ENCODE data around the gene MPZ.

MPZ gene

DNA sequence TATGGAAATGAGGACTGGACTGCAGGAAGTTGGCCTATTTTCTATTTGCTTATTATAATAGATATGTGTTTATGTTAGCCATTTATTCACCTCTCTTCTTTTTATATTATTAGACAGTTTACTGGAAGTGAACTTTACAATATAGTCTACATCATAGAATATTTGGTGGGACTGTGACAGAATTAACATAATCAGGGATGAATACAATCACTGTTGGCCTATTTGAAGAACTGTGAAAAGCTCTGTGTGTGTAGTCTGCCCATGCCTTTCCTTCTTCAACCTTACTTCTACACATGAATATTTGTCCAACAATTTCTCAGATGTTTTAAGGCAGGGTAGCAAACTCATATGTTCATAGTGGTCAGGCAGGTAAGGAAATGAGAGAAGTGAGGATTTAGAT, 12.4 kb downstream of the MPZ start:
- no peaks in the 10 kb centered on the region for H3K27me3 ChIP-seq (ENCODE audit: insufficient read depth, low read length)
- no peak overlapping the region for H3K9ac ChIP-seq (ENCODE audit: low read depth, low read length)
- H3K4me3 ChIP-seq (ENCODE audit: low read length), result no peak overlapping the region
- H3K9me3 ChIP-seq (ENCODE audit: insufficient read depth, low read depth, low read length), result no peaks in the 10 kb centered on the region
- H3K4me1 ChIP-seq (ENCODE audit: insufficient read depth, low read length), result peaks cover 4% of the 10 kb centered on the region; the same call in 1 of the 2 replicates
- no peak overlapping the region for H3K27ac ChIP-seq (ENCODE audit: low read length)
- no peaks in the 10 kb centered on the region for H3K36me3 ChIP-seq (ENCODE audit: insufficient read depth, low read depth, low read length)

DNA sequence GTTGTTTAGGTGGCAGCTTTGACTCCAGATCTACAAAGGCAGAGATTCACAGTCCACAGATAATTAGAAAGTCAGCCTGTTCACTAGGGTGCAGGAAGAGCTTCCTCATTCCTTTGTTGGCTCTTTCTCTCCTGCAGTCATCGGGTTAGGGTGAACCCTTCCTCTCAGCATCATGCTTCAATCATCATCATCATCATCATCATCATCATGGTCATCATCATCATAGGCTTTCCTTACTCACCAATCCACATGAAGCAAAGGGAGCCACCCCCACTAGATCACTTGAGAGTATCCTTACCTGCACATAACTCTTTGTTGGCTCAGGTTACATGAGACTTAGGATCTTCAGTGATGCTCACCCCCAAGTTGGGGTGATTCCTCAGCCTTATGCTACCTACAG, 19.0 kb downstream of the MPZ start:
- H3K4me1 ChIP-seq (ENCODE audit: insufficient read depth, low read length), result no peaks in the 10 kb centered on the region
- H3K9me3 ChIP-seq (ENCODE audit: insufficient read depth, low read depth, low read length), result no peaks in the 10 kb centered on the region
- no peaks in the 10 kb centered on the region for H3K27me3 ChIP-seq (ENCODE audit: insufficient read depth, low read length)
- H3K36me3 ChIP-seq (ENCODE audit: insufficient read depth, low read depth, low read length), result no peaks in the 10 kb centered on the region
- no peak overlapping the region for H3K27ac ChIP-seq (ENCODE audit: low read length)
- no peak overlapping the region for H3K9ac ChIP-seq (ENCODE audit: low read depth, low read length)
- H3K4me3 ChIP-seq (ENCODE audit: low read length), result no peak overlapping the region

DNA sequence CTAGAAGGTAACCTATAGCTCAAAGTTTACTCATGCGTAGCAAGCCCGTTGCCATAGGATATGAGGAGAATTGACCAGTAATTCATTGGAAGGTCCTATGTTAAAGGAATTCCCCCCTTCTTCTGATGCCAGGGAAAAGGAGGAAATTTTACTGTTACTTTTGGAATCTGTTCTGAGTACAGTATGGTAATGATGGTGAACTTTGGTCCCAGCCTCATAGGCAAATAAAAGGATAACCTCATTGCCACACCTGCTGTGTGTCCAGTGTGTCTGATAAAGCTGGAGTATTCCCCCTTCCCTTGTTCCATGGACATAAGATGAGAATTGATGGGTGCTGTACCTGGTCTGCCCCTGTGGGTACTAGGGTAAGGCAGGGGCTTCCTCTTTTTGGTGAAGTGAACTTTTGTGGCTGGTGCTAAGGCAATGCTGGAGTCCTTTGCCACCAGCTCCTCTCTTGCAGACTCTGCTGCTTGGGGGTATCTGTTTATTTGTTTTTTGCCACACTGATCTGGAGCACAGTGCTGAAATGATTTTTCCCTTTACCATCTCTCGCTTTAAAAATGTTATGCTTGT, 22.2 kb downstream of the MPZ start:
- no peak overlapping the region for H3K4me3 ChIP-seq (ENCODE audit: low read length)
- H3K9me3 ChIP-seq (ENCODE audit: insufficient read depth, low read depth, low read length), result no peaks in the 10 kb centered on the region
- H3K27ac ChIP-seq (ENCODE audit: low read length), result no peak overlapping the region
- no peak overlapping the region for H3K9ac ChIP-seq (ENCODE audit: low read depth, low read length)
- no peaks in the 10 kb centered on the region for H3K4me1 ChIP-seq (ENCODE audit: insufficient read depth, low read length)
- H3K27me3 ChIP-seq (ENCODE audit: insufficient read depth, low read length), result peaks cover 11% of the 10 kb centered on the region; the same call in 1 of the 2 replicates
- no peaks in the 10 kb centered on the region for H3K36me3 ChIP-seq (ENCODE audit: insufficient read depth, low read depth, low read length)

DNA sequence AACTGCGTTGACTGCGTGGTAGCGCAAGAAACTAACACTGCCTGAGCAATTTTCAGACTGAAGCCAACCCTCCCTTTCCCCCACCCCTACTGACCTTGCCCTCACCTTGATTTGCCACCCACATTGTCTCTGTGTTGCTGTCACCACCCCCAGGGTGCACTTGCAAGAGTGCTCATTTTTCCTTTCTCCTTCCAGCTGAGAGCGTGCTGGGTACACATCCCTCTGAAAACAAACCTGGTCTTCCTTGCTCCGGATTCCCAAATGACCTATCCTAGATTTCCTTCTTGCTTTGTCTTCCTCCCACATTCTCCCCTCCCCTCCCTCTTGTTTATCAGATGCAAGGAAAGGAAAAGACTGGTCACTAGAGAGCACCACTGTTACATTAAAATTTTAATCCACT, 24.2 kb downstream of the MPZ start:
- peaks cover 11% of the 10 kb centered on the region; the same call in 1 of the 2 replicates for H3K27me3 ChIP-seq (ENCODE audit: insufficient read depth, low read length)
- H3K9ac ChIP-seq (ENCODE audit: low read depth, low read length), result peak overlapping the region; percentile 25; the same call in 1 of the 2 replicates
- H3K36me3 ChIP-seq (ENCODE audit: insufficient read depth, low read depth, low read length), result no peaks in the 10 kb centered on the region
- H3K4me3 ChIP-seq (ENCODE audit: low read length), result no peak overlapping the region
- no peaks in the 10 kb centered on the region for H3K9me3 ChIP-seq (ENCODE audit: insufficient read depth, low read depth, low read length)
- no peak overlapping the region for H3K27ac ChIP-seq (ENCODE audit: low read length)
- no peaks in the 10 kb centered on the region for H3K4me1 ChIP-seq (ENCODE audit: insufficient read depth, low read length)

DNA sequence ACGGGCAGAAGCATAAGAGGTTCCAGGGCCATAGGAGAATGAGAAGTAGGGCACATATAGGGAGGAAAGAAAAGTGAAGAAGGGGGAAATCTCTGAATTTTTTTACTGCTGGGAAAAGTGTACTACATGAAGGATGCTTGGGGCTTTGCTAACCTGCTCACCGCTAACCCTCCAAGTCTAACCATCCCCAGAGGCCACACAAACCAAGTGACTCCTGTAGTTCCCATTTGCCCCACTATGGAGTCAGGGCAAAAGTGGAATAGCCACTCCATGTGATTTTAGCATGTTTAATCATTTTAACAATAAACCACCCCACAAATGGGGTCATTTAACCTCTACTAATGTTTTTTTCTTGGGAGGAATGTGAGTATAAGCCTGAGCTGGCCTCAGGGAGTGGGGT, 24.7 kb downstream of the MPZ start:
- Histone ChIP-seq H3K4me3 (ENCODE audit: low read length) (no peak overlapping the region), H3K9me3 (ENCODE audit: insufficient read depth, low read depth, low read length) (no peaks in the 10 kb centered on the region), H3K27me3 (ENCODE audit: insufficient read depth, low read length) (peaks cover 11% of the 10 kb centered on the region; the same call in 1 of the 2 replicates), H3K27ac (ENCODE audit: low read length) (no peak overlapping the region), H3K9ac (ENCODE audit: low read depth, low read length) (peak overlapping the region; percentile 25; the same call in 1 of the 2 replicates), H3K4me1 (ENCODE audit: insufficient read depth, low read length) (no peaks in the 10 kb centered on the region), H3K36me3 (ENCODE audit: insufficient read depth, low read depth, low read length) (no peaks in the 10 kb centered on the region)

DNA sequence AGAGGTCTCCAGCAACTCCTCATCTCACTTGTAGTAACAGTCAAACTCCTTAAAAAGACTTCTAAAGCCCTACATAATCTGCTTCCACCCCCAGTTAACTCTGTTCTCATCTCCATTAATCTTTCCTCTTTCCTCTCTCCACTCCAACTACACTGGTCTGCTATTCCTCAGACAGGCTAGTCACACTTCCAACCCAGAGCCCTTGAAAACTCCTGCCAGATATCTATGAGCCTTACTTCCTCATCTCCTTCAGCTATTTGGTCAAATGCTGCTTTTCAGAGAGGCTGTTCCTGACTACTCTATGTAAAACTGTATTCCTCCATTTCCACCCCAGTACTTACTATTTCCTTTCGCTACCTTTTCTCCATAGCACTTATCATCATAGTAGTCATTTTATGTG, 26.8 kb downstream of the MPZ start:
- Histone ChIP-seq H3K4me1 (ENCODE audit: insufficient read depth, low read length) (no peaks in the 10 kb centered on the region), H3K9ac (ENCODE audit: low read depth, low read length) (no peak overlapping the region), H3K27me3 (ENCODE audit: insufficient read depth, low read length) (peaks cover 14% of the 10 kb centered on the region; the same call in 1 of the 2 replicates), H3K4me3 (ENCODE audit: low read length) (no peak overlapping the region), H3K36me3 (ENCODE audit: insufficient read depth, low read depth, low read length) (no peaks in the 10 kb centered on the region), H3K9me3 (ENCODE audit: insufficient read depth, low read depth, low read length) (no peaks in the 10 kb centered on the region), H3K27ac (ENCODE audit: low read length) (no peak overlapping the region)

DNA sequence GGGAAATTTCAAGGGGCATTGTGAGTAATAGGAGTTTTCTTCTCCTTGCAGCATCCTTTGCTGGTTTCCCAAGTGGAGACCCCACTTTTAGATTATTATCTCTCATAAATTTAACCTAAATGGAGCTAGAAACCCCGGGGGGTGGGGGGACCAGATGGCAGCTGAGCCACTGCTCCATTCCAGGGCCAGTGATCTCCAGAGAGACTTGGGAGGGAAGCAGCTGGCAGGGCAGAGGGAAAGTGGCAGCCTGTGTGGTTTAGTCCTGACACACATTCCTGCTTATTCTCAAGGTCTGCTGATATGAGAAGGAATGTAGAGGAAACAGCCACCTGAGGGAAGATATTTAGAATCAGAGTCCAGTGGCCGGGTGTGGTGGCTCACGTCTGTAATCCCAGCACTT, 34.9 kb downstream of the MPZ start:
- Histone ChIP-seq H3K9me3 (ENCODE audit: insufficient read depth, low read depth, low read length) (no peaks in the 10 kb centered on the region), H3K27ac (ENCODE audit: low read length) (no peak overlapping the region), H3K27me3 (ENCODE audit: insufficient read depth, low read length) (0 out of 2 replicates have a peak, but pooled peaks cover 3% of the 10 kb centered on the region), H3K4me3 (ENCODE audit: low read length) (no peak overlapping the region), H3K9ac (ENCODE audit: low read depth, low read length) (no peak overlapping the region), H3K4me1 (ENCODE audit: insufficient read depth, low read length) (no peaks in the 10 kb centered on the region), H3K36me3 (ENCODE audit: insufficient read depth, low read depth, low read length) (no peaks in the 10 kb centered on the region)

DNA sequence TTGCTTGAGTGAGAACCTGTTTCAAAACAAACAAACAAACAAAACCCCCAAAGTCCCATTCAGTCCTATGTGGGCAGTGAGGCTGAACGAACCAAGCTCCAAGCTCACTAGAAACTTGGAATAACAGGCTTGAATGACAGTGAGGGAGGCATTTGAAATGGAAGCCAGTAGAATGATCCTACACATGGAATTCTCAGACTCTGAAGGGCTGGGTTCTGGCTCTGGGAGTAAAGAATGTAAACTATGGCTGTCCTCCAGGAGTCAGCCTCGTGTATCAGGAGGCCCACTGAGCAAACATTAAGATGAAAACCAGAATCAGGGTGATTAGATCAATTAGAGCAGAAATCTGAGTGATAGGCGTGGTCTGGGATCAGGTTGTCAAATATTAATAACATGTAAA, 36.4 kb downstream of the MPZ start:
- 0 out of 2 replicates have a peak, but pooled peaks cover 3% of the 10 kb centered on the region for H3K27me3 ChIP-seq (ENCODE audit: insufficient read depth, low read length)

DNA sequence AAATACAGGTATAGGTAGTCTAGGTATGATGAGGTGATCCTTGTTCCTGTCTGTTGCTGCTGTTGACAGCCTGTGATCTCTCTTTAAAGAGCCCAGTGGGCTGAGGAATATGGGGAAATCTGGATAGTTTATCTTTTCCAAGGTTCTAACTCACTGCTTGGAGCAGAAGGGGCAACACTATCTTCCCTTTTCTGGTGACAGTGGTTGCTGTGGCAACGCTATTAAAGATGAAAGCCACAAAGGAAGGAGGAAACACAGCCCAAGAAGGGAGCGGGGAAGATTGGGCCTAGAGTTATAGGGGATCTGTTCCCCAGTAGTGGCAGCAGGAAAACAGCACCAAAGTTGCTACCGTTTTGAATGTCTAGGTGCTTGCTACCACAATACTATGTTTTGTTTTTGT, 42.4 kb downstream of the MPZ start:
- Histone ChIP-seq H3K27me3 (ENCODE audit: insufficient read depth, low read length) (no peaks in the 10 kb centered on the region), H3K27ac (ENCODE audit: low read length) (no peak overlapping the region), H3K9ac (ENCODE audit: low read depth, low read length) (no peak overlapping the region), H3K4me3 (ENCODE audit: low read length) (no peak overlapping the region), H3K36me3 (ENCODE audit: insufficient read depth, low read depth, low read length) (no peaks in the 10 kb centered on the region), H3K9me3 (ENCODE audit: insufficient read depth, low read depth, low read length) (no peaks in the 10 kb centered on the region), H3K4me1 (ENCODE audit: insufficient read depth, low read length) (peaks cover 6% of the 10 kb centered on the region; the same call in 1 of the 2 replicates)

More for the DNA sequence above, 36.4 kb downstream of the MPZ start:
- Histone ChIP-seq H3K9ac (ENCODE audit: low read depth, low read length) (no peak overlapping the region), H3K9me3 (ENCODE audit: insufficient read depth, low read depth, low read length) (no peaks in the 10 kb centered on the region), H3K36me3 (ENCODE audit: insufficient read depth, low read depth, low read length) (no peaks in the 10 kb centered on the region), H3K4me1 (ENCODE audit: insufficient read depth, low read length) (no peaks in the 10 kb centered on the region), H3K4me3 (ENCODE audit: low read length) (no peak overlapping the region), H3K27ac (ENCODE audit: low read length) (no peak overlapping the region)

DNA sequence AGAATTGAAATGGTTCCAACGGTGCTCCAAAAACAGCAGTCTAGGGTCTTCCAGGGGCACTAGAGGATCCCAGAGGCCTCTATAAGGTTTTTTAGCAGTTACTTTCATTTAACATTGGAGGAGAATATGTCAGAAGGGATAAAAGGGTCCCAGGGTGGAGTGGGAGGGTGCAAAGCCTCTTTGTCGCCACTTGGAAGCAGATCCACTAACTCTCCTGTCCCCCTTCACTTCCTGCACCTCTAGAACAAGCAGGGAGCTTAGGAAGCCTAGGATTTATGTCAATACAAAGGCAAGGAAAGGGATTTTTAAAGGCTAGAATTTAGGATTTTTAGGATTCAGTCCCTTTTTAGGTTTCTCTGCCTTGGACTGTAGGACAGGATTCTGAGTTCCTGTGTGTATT, 42.9 kb downstream of the MPZ start:
- Histone ChIP-seq H3K9me3 (ENCODE audit: insufficient read depth, low read depth, low read length) (no peaks in the 10 kb centered on the region), H3K27me3 (ENCODE audit: insufficient read depth, low read length) (peaks cover 1% of the 10 kb centered on the region)

DNA sequence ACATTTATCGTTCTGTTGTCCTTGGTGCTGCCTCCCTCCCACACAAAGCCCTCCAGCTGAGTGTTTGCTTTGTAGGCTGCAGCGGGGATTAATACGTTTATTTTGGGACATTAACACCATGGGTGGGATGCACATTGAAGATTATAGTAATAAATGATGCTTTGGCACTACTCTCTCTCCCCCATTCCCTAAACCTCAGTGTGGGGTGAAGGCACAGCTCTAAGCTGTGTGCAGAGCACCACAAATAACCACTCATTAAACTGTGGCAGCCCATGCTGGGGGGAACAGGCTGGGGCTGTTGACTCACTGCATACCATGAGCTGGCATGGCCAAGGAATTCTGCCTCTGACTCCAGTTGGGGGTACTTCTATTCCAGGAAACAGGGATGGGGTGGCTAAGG, 43.6 kb downstream of the MPZ start:
- Histone ChIP-seq H3K9ac (ENCODE audit: low read depth, low read length) (no peak overlapping the region), H3K36me3 (ENCODE audit: insufficient read depth, low read depth, low read length) (no peaks in the 10 kb centered on the region), H3K9me3 (ENCODE audit: insufficient read depth, low read depth, low read length) (no peaks in the 10 kb centered on the region), H3K4me3 (ENCODE audit: low read length) (no peak overlapping the region), H3K4me1 (ENCODE audit: insufficient read depth, low read length) (peaks cover 6% of the 10 kb centered on the region; the same call in 1 of the 2 replicates), H3K27me3 (ENCODE audit: insufficient read depth, low read length) (peaks cover 7% of the 10 kb centered on the region), H3K27ac (ENCODE audit: low read length) (no peak overlapping the region)

More for the DNA sequence above, 42.9 kb downstream of the MPZ start:
- Histone ChIP-seq H3K4me3 (ENCODE audit: low read length) (no peak overlapping the region), H3K27ac (ENCODE audit: low read length) (no peak overlapping the region), H3K9ac (ENCODE audit: low read depth, low read length) (no peak overlapping the region), H3K4me1 (ENCODE audit: insufficient read depth, low read length) (peaks cover 6% of the 10 kb centered on the region; the same call in 1 of the 2 replicates), H3K36me3 (ENCODE audit: insufficient read depth, low read depth, low read length) (no peaks in the 10 kb centered on the region)

DNA sequence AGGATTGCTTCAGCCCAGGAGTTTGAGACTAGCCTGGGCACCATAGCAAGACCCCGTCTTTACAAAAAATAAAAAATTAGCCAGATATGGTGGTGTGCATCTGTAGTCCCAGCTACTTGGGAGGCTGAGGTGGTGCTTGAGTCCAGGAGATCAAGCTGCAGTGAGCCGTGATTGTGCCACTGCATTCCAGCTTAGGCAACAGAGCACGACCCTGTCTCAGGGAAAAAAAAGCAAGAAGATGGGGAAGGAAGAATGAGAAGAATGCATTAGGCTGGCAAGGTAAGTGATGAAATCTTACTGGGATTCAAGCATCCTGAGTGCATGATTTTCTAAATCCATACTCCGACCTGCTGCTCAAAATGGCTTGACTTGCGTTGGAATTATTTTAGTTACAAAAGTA, 44.5 kb downstream of the MPZ start:
- Histone ChIP-seq H3K9me3 (ENCODE audit: insufficient read depth, low read depth, low read length) (no peaks in the 10 kb centered on the region), H3K4me1 (ENCODE audit: insufficient read depth, low read length) (peaks cover 14% of the 10 kb centered on the region)

More for the DNA sequence above, 44.5 kb downstream of the MPZ start:
- Histone ChIP-seq H3K4me3 (ENCODE audit: low read length) (no peak overlapping the region), H3K36me3 (ENCODE audit: insufficient read depth, low read depth, low read length) (no peaks in the 10 kb centered on the region), H3K9ac (ENCODE audit: low read depth, low read length) (no peak overlapping the region), H3K27me3 (ENCODE audit: insufficient read depth, low read length) (peaks cover 16% of the 10 kb centered on the region), H3K27ac (ENCODE audit: low read length) (no peak overlapping the region)
